ENCODE results near the gene LMTK3. TPM values are rescaled to one million over a fixed set of nuclear protein-coding genes. Genes with fewer than 3 reads are reported as not detected.

LMTK3 gene
- total and polyA plus RNA-seq, 8 donors, result 2.3 to 7.7 (median 3.1) TPM

- peak in 1 of 6 donors; percentile 41 for DNase-seq
- no peak for FAIRE-seq
- Histone ChIP-seq H3K27me3 (no peaks in the 10 kb centered on the region), H3K9me3 (no peaks in the 10 kb centered on the region), H3K4me3 (no peak overlapping the region), H3K4me1 (no peaks in the 10 kb centered on the region), H3K36me3 (no peaks in the 10 kb centered on the region), H3K27ac (no peak overlapping the region)
- ATAC-seq, result no peak
- intact Hi-C loops (cut with DNase I), result no loop called here
- TF ChIP-seq CTCF (IDR thresholded peaks at IDR 0.05), result no peak
- 95% methylated on average over 36 of the region's 36 CpGs for WGBS, 2 donors
Observed at GRCh38 chr19:48461651-48461981, 50.0 kb downstream of the LMTK3 start.

GRCh38 chr19:48458016-48458415, 53.6 kb downstream of the LMTK3 start:
- no peaks in the 10 kb centered on the region for H3K4me1 ChIP-seq
- WGBS, 2 donors, result 95 to 96% methylated on average over 2 of the region's 2 CpGs
- H3K36me3 ChIP-seq, result peaks cover 0 to 14% (median 2%) of the 10 kb centered on the region in 3 donors
- H3K27me3 ChIP-seq, result no peaks in the 10 kb centered on the region
- intact Hi-C loops (cut with DNase I), result no loop called here
- no peak for FAIRE-seq
- DNase-seq, result no peak
- no peaks in the 10 kb centered on the region for H3K9me3 ChIP-seq
- no peak overlapping the region for H3K4me3 ChIP-seq
- no peak overlapping the region for H3K27ac ChIP-seq
- TF ChIP-seq CTCF (IDR thresholded peaks at IDR 0.05), result no peak
- no peak for ATAC-seq

GRCh38 chr19:48456864-48457263, 54.8 kb downstream of the LMTK3 start:
- Histone ChIP-seq H3K9me3 (no peaks in the 10 kb centered on the region), H3K27ac (no peak overlapping the region), H3K4me3 (no peak overlapping the region), H3K36me3 (peaks cover 0 to 20% (median 11%) of the 10 kb centered on the region in 3 donors), H3K4me1 (no peaks in the 10 kb centered on the region), H3K27me3 (no peaks in the 10 kb centered on the region)
- ATAC-seq (no peak), FAIRE-seq (no peak), DNase-seq (peak in 1 of 6 donors; percentile 13)
- TF ChIP-seq CTCF (IDR thresholded peaks at IDR 0.05), result no peak
- intact Hi-C loops (cut with DNase I), result no loop called here
- WGBS, 2 donors, result 93 to 98% methylated on average over 4 of the region's 4 CpGs

- ATAC-seq (no peak), FAIRE-seq (no peak), DNase-seq (peak in 2 of 6 donors; percentile 22 to 49)
- H3K36me3 ChIP-seq, result peaks cover 0 to 28% (median 14%) of the 10 kb centered on the region in 3 donors
- H3K4me3 ChIP-seq, result no peak overlapping the region
- H3K27me3 ChIP-seq, result no peaks in the 10 kb centered on the region
- 90 to 96% methylated on average over 11 of the region's 11 CpGs for WGBS, 2 donors
- H3K9me3 ChIP-seq, result no peaks in the 10 kb centered on the region
- H3K4me1 ChIP-seq, result no peaks in the 10 kb centered on the region
- no peak overlapping the region for H3K27ac ChIP-seq
- intact Hi-C loops (cut with DNase I), result no loop called here
- TF ChIP-seq CTCF (IDR thresholded peaks at IDR 0.05), result no peak
Observed at GRCh38 chr19:48455908-48456562, 55.6 kb downstream of the LMTK3 start.

- no peak for TF ChIP-seq CTCF (IDR thresholded peaks at IDR 0.05)
- no peak for ATAC-seq
- no peak within 1 kb of the TSS for H3K4me3 ChIP-seq
- no peak within 1 kb of the TSS for H3K27ac ChIP-seq
- peak in 1 of 6 donors; percentile 50 for DNase-seq
- no peaks in the 10 kb centered on the region for H3K4me1 ChIP-seq
- peaks cover 0 to 35% (median 21%) of the 10 kb centered on the region in 3 donors for H3K36me3 ChIP-seq
- WGBS, 2 donors, result 80 to 84% methylated on average over 16 of the region's 16 CpGs
- no peak for FAIRE-seq
- H3K27me3 ChIP-seq, result no peaks in the 10 kb centered on the region
- no peaks in the 10 kb centered on the region for H3K9me3 ChIP-seq
- intact Hi-C loops (cut with DNase I), result no loop called here
Observed at GRCh38 chr19:48455171-48455907, 56.3 kb downstream of the LMTK3 start, which contains the start of gene KCNJ14. KCNJ14 (plus strand) TSS chr19:48455574; CDS start chr19:48461725, 6,151 bp downstream.

Data from pancreas (tissue), 10 donors.